NOMO-1 (cell line): ENCODE data around the gene HASPIN.
"Not testable (repeated sequence)": the region's sequence is repeated elsewhere in the genome, so short reads cannot be mapped to it uniquely, and the experiment has no call there.

Experiments
- DNase-seq, 2 experiments: peaks; one replicate each; lab custom pipeline; 2025; ENCODE audit not compliant: unreplicated experiment in 2 of 2; lab: John Stamatoyannopoulos, UW

The HASPIN gene

DNA sequence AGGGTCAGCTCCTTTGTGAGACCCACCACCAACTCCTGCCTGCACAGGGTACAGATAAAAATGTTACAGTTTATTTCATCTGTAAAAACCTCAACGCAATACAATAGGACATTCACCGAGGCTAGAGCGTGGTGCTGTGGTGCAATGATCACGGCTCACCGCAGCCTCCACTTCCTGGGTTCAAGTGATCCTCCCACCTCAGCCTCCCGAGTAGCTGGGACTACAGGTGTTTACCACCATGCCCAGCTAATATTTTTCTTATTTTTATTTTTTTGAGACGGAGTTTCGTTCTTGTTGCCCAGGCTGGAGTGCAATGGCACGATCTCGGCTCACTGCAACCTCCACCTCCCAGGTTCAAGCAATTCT, 11.2 kb downstream of the HASPIN start:
- DNase-seq, result not testable (repeated sequence)

DNA sequence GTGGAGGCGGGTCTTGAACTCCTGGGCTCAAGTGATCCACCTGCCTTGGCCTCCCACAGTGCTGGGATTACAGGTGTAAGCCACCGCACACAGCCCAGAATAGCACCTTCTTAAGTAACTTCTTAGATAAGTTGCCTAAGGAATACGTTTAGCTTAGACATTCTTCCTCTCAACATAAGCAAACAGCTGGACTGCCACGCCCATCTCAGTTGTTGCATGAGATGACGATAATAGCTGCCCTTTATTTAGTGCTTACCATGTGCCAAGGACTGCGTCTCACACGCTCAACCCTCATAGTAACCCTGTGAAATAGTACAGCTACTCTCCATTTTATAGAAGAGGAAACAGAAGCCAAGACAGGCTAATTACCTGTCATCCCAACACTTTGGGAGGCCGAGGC, 11.8 kb downstream of the HASPIN start:
- DNase-seq, result peak; percentile 9 to 29

DNA sequence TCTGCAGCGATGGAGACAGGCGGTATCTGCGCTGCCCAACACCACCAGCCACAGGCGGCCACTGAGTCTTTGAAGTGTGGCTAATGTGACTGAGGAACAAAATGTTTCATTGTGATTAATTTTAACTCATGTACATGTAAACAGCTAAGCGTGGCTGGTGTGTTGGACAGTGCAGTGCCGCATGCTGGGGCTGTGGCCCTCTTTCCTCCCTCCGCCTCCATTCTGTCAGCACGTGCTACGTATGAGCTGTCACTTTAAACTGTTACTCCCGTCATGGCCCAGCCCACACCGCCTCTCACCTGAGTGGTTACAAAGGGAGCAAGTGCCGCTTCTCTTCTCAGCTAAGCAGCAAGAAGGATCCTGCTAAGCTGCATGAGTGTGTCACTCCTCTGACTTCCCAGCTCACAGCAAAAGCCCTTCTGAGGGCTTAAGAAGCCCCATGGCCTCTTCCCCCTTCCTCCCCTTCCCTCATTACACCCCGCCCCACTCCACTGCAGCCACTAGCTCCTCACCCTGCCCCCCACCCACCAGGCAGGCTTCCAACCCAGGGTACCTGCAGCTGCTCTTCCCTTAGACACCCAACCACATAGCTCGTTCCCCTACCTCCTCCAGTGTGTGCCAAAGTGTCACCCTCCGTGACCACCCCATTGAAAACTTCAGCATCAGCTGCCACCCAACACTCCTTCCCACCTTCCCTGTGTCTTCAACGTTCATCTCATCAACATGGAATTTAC, 15.0 kb downstream of the HASPIN start:
- no peak for DNase-seq

DNA sequence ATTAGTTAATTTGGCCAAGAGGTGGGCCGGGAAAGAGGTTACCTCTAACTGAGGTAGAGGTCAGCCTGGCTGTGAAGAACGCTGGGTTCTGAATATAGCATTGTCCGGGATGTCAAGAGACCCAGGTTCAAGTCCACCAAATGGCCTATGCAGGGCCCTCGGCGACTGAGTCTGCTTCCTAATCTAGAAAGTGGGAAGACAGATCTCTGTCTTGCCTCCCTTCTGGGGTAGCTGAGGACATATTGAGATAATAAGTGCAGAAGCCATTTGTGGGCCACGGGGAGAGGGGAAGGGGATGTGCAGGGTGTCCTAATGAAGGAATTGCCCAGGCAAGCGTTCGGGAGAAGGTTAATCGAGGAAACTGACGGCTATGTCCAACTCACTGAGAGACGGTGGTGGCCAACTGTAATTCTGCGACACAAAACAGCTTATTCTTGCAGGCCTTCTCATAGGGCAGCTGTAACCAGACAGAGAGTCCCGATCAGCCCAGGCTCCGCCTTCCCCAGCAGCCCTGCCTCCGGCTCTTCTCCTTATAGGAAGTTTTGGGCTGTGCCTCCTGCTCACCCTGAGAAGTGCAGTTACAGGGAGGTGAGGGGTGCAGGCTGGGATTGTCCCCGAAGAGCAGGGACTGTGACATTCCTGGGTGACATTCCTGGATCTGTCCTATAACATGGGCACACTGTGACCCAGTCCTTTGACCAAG, 15.9 kb downstream of the HASPIN start:
- no peak for DNase-seq

DNA sequence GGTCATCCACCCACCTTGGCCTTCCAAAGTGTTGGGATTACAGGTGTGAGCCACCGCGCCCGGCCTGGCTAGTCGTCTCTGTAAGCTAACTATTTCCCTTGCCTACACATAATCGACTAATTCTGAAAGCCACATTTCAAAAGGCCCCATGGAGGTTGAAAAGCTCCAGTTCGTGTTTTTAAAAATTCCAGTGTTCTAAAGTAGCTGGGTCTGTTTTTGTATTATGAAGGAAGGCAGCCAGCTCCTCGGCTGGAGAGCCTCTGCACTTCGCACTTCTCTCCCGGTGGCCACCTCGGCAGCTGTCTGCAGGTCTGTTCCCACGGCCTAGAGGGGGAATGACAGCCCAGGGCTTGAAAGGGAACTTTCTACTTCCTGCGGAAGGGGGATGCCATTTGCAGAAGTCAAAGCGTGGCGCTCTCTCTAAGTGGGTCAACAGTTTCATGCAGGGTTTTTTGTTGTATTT, 16.9 kb downstream of the HASPIN start:
- DNase-seq, result peak; percentile 85 to 86

DNA sequence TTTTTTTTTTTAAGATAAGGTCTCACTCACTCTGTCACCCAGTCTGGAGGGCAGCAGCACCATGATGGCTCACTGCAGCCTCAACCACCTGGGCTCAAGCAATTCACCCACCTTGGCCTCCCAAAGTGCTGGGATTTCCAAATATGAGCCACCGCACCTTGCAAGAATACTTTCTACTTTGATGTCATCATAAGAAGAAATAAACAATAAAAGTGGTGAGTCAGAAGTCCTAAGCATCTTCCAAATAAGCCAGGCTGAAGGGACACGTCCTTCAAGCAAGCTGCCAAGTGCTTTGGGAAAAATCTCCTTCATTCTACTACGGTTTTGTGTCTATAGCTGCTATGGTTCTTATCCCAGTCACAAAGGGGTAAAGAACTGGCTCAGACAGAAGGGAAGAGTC, 20.3 kb downstream of the HASPIN start:
- DNase-seq, result no peak

DNA sequence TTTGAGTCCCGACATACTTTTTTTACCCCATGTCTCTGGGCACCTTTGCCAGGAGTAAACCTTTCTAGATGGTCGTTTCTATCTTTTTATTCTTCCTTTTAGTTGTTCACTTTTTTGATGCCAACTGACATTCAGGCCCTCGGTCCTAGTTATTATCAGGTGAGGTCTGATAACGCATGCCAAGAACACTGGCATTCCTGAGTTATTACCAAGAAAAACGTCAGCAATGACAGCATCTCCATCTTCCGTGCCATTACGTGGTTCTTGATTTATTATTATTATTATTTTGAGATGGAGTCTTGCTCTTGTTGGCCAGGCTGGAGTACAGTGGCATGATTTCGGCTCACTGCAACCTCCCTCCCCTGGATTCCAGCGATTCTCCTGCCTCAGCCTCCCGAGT, 21.4 kb downstream of the HASPIN start:
- no peak for DNase-seq

DNA sequence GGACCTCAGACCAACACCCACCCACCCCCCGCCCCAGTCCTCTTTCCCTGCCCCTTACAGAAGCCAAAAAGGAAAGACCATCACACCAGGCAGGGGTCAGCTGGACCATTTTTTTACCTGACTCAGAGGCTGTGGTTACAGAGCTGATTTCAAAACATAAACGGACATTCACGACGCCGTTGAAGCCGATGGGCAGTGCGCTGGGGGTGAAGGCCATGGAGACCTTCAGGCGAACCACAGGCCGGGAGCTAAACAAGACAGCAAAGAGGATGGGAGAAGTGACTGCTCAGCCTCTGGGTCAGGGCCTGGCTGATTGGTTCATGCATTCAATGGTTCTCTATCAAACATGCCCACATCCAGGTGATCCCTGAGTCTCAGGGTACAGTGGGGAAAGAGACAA, 24.1 kb downstream of the HASPIN start:
- DNase-seq, result peak in 1 of 2 experiments; percentile 12

DNA sequence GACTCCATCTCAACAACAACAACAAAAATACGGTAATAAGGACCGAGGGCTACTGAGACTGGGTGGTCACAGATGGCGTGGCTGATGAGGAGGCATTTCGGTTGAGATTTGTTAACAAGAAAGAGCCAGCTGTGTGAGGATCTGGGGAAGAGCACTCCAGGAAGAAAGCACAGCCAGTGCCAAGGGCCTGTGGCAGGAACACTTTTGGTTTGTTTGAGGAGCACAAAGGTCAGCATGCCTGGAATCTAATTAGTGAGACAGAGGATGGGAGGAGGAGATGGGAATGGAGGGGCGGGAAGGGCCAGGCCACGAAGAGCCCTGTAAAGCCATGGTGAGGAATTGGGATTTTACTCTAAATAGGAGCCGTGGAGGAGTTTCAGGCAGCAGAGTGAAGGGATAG, 24.9 kb downstream of the HASPIN start:
- DNase-seq, result no peak

DNA sequence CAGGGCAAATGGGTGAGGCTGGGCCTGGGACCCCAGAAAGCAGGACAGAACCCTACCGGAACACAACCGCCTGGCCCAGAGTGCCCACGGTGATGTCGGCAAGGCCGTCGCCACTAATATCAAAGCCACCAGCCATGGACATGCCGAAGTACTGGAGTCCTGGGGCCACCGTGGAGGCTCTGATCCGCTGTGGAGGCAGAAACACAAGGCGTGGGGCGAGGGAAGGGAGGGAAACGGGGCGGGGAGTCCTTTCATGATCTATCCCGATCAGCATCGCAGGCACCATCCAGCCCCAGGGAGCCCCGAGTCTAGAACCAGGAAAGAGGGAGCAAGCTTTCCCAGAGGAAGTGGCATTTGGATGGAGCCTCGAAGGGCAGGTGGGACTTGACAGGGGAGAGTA, 26.6 kb downstream of the HASPIN start:
- DNase-seq, result no peak

DNA sequence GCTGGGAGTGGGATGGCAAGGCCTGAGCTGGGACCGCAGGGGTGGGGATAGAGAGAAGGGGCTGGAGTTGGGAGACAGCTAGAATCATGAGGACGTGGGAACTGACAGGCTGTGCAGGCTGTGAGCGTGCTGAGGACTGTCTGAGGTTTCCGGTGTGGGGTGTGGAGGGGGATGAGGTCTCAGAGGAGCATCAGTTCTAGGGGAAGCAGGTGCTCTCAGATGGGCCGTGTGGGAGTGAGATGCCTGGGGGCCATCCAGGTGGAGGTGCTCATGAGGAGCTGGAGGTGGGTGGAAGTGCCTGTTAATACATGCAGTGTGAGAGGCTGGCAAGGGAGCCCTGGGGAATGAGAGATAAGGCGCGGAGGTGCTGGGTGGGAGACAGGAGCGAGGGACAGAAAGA, 27.2 kb downstream of the HASPIN start:
- DNase-seq, result no peak

DNA sequence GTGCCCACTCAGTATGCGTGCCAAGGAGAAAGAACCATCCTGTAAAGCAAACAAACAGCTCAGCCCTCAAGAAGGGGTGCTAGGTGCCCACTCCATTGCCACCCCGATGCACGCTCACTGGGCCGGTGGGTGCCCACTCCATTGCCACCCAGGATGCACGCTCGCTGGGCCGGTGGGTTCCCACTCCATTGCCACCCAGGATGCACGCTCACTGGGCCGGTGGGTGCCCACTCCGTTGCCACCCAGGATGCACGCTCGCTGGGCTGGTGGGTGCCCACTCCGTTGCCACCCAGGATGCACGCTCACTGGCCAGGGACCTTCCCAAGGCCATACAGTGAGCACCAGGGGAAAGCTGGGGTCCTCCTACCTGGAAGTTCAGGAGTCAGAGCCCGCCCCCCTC, 28.1 kb downstream of the HASPIN start:
- no peak for DNase-seq

DNA sequence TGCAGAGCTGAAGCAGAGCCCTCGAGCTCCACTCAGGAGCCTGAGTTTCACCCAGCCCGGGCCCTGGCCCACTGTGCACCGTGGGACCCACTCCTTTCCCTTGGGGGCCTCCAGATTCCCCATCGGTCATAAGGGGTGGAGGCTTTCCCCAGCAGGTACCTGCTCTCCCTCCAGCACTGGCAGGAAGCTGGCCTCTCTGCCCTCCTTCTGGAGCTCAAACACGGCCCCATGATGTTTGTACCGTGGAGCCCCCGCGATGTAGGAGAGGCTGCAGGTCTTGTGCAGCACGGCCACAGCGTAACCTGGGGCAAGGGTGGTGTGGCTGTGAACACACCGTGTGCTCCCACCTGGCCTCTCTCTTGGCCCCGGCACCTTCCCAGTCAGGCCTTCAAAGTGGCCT, 29.9 kb downstream of the HASPIN start:
- no peak for DNase-seq

DNA sequence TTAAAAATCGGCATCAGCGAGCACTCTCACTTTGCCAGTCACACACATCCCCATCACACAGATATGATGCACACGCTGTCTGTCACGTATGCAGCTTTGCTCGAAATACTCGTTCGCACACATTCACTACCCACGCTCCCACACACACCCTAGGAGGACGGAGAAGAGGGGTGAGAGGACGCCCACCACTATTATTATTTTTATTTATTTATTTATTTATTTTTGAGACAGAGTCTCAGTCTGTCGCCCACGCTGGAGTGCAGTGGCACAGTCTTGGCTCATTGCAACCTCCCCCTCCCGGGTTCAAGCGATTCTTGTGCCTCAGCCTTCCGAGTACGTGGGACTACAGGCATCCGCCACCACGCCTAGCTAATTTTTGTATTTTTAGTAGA, 30.4 kb downstream of the HASPIN start:
- DNase-seq, result no peak

DNA sequence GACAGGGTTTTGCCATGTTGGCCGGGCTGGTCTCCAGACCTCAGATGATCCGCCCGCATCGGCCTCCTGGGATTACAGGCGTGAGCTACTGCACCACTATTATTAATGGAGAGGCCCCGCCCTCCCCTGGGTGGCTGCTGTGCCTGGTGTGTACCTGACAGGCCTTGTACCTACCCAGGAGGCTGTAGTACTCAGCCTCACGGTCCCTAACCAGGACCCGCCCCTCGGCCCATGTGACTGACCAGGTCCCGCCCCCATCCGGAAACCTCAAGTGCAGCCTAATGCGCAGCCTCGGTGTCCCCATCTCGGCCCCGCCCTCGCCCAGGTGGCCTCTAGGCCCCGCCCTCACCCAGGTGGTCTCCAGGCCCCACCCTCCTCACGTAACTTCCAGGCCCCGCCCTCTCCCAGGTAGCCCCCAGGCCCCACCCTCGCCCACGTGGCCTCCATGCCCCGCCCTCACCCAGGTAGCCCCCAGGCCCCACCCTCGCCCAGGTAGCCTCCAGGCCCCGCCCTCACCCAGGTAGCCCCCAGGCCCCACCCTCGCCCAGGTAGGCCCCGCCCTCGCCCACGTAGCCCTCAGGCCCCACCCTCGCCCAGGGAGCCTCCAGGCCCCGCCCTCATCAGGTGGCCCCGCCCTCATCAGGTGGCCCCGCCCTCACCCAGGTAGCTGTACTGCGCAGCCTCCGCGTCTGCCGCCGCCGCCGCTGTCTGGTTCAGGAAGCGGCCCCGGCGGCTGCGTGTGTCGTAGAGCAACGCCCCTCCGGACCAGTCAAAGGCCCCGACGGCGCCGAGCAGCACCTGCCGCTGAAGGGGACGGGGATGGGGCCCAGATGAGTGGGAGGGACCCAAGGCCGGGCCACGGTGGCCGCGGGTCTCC, 31.0 kb downstream of the HASPIN start:
- no peak for DNase-seq

DNA sequence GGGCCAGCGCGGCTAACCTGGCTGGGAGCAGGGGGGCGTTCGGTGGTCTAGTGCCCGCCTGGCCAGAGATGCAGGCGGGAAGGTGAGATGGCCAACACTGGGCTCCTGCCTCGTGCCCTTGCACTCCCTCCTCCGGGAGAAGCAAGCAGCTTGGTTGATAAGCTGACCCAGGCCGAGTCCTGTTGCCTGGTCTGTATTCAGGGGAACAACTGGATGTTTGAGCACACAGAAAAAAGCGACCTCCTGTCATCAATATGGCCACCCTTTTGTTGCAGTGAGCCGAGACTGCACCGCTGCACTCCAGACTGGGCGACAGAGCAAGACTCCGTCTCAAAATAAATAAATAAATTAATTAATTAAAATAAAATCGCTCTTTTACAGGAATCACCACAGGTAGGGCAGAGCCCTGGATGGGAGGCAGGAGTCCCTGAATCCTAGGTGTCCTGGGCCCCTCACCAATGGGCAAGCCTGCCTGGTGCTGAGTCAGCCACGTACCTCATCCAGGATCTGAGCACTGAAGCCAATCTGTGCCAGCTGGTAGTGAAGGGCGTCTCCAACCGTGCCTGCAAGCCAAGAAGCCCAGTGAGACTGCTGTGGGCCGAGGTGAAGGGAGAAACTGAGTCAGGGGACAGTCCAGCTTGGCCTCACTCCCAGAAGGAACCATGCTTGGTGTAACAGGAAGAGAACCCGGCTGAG, 31.8 kb downstream of the HASPIN start:
- no peak for DNase-seq

DNA sequence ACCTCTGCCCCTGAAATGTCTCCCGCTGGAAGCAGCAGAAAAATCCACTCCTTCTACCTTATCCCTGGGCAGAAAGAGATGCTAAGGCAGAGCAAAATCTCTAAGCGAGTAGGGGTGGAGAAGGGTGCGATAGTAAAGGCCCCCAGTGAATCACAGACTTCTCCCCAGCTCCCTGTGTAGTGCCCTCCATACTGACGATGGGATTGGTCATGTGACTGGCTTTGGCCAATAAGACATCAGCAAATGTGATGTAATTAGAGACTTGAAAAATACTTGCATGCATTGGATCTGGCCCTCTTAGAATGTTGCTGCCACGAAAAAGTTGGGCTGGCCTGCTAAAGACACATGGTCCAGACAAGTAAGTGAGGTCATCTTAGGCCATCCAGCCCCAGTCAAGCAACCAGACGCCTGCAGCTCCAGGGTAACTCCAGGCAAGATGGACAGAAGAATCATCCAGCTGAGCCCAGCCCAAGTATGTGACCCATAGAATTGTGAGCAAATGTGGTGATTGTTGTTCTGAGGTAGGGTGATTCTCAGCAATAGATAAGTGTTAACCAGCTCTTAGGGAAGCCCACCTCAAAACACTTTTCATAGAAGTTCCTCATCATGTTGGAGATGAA, 36.0 kb downstream of the HASPIN start:
- no peak for DNase-seq

DNA sequence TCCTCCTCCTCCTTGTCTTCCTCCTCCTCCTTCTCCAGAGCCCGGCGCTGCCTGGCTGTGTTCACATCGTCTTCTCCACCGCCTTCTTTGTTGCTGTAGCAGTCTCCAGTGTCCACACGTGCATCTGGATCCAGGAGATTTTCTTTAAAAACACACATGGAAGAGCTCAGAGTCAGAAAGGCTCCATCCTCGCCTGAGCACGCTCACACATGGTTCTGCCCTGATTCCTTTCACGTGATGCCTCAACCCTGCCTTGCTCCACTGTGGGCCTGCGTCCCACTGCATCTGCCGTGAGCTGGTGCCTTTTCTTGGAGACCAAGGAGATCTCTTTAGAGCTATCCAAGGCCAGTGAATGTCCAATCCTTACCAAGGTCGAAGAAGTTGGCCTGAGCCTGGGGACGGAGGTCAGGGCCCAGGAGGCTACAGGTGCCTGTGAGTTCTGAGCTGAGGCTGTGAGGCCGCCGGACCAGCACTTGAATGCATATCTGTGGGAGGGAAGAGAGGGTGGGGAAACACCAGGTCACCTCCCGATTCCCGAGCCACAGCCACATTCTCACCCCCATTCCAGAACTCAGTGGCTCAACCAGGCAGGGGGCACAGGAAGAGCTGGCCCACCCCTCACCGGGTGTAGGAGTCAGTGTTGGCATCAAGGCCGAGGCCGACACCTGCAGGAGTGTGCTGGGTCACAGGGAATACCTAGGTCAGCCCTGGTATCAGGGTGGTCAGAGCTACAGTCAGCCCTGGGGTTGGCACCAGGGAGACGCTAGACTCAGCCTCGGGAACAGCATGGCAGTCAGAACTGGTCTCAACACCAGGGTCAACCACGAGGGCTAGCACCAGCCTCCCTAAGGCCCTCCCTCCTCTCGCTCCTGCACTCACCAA, 37.6 kb downstream of the HASPIN start:
- no peak for DNase-seq

DNA sequence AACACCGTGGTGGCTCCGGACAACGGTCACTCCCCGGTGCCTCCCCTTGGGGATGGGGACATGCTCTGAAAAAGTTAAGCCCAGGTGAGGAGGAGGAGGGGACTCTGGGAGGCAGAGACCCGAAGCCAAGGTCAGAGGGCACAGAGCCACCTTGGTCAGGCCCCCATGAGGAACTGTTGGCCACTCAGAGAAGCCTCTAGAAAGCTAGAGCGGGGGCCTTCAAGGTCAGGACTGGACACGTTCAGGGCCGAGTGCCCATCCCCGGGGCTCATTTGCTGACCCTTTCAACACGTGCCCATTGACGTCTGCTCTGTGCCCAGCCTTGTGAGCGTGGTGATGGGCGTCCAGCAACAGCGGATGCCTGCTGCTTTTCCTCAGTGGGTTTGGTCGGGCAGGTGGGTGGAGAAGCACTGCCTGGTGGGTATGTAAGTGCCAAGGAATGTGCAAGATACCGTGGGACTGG, 38.2 kb downstream of the HASPIN start:
- DNase-seq, result no peak
